Right lobe of liver (tissue), 6 donors: ENCODE results near the gene TFEB. TPM values are rescaled to one million over a fixed set of nuclear protein-coding genes. Genes with fewer than 3 reads are reported as not detected.

ENCODE experiments used
- ATAC-seq, 4 donors: fragments of 200-7000 bp; cut with Tn5 transposase; one replicate each; pipeline ENCODE4 v1.9.1; 2020; ENCODE audit warnings: mild to moderate bottlenecking in 4 of 4, moderate library complexity in 4 of 4
- DNase-seq, 3 donors: peaks; one replicate each; pipeline ENCODE4 v3.0.0-alpha.2; 2020
- H3K27ac ChIP-seq, 3 donors: fragments of 200-600 bp; one replicate each; pipeline ENCODE4 v1.8.0; 2022
- H3K27me3 ChIP-seq, 2 donors: fragments of 200-600 bp; one replicate each; pipeline ENCODE4 v1.8.0; 2022
- H3K36me3 ChIP-seq, 4 donors: fragments of 200-600 bp; sonication (generic) in 1 of 4; one replicate each; pipeline versions ENCODE4 v1.5.1 to v1.8.0; 2017 to 2022; ENCODE audit warnings: control low read depth in 1 of 4
- H3K4me1 ChIP-seq, 4 donors: fragments of 200-600 bp; sonication (generic) in 1 of 4; one replicate each; pipeline versions ENCODE4 v1.5.1 to v1.8.0; 2017 to 2022; ENCODE audit warnings: control low read depth in 1 of 4
- H3K4me3 ChIP-seq, 3 donors: fragments of 200-600 bp; one replicate each; pipeline ENCODE4 v1.8.0; 2022
- H3K9me3 ChIP-seq, 4 donors: fragments of 200-600 bp; sonication (generic) in 1 of 4; one replicate each; pipeline versions ENCODE4 v1.5.1 to v1.8.0; 2017 to 2022; ENCODE audit warnings: control low read depth in 1 of 4
- CTCF ChIP-seq, 4 donors: fragments of 200-600 bp in 3 of 4; fragments of 450-650 bp in 1 of 4; IDR thresholded peaks; one replicate each; pipeline versions ENCODE4 v1.5.1 to v1.8.0; 2016 to 2022; ENCODE audit warnings: antibody characterized with exemption in 4 of 4, mild to moderate bottlenecking in 2 of 4
- POLR2A ChIP-seq: fragments of 450-650 bp; IDR thresholded peaks from one replicate; pipeline ENCODE4 v1.6.1; 2017; ENCODE audit warnings: antibody characterized with exemption, mild to moderate bottlenecking
- WGBS: methylation state at CpG from one replicate; pipeline ENCODE4 v1.1.6; 2018; ENCODE audit warnings: low coverage, low lambda C conversion rate; ENCODE audit not compliant: insufficient coverage; ENCODE audit errors: missing lambda C conversion rate; 5-methylcytosine and 5-hydroxymethylcytosine counted together
- intact Hi-C, 2 donors: fragments of 100-400 bp; cut with DNase I; formaldehyde crosslinking; loops; one replicate each; pipeline versions ENCODE4 v1.11.2 to v1.14.1; 2022
- total RNA-seq, 6 experiments: library from RNA; depleted of rRNA in 2 of 6; stranded (reverse); fragments of >200 nt in 2 of 6; fragmentation: NEBNext Ultra II Directional in 3 of 6; extraction: Animal tissue kit (Norgen Biotek cat#: 25700) in 3 of 6; gene quantifications; one replicate each; pipeline versions ENCODE4 v1.1.0 to v1.2.4, GENCODE V29; 2016 to 2023
- donor health status: DM: no; HTN: yes; CAD: no.
- donor health status: DM: no; HTN: no; CAD: no.
- donor health status: DM: no; HTN: no; CAD: no.
- donor health status: DM: no; HTN: yes; CAD: no.
- donor health status: DM: no; HTN: yes; CAD: no.

Gene TFEB
- total RNA-seq, 6 experiments from 2014 or later = 4.5 to 9.2 (median 6.6) TPM

- Histone ChIP-seq H3K27ac (no peak overlapping the region), H3K4me3 (no peak overlapping the region), H3K9me3 (no peaks in the 10 kb centered on the region), H3K36me3 (no peaks in the 10 kb centered on the region), H3K4me1 (no peaks in the 10 kb centered on the region), H3K27me3 (no peaks in the 10 kb centered on the region)
- WGBS = 59% methylated on average over 3 of the region's 10 CpGs
- ATAC-seq (peak in 1 of 4 donors; percentile 20), DNase-seq (no peak)
- TF ChIP-seq POLR2A = no peak
- TF ChIP-seq CTCF (IDR thresholded peaks at IDR 0.05) = no peak
- intact Hi-C loops = no loop called here
These were observed 41.8 kb downstream of the TFEB start for GRCh38 chr6:41693281-41694240.

- DNase-seq (no peak), ATAC-seq (no peak)
- Histone ChIP-seq H3K36me3 (no peaks in the 10 kb centered on the region), H3K27ac (no peak overlapping the region), H3K4me1 (no peaks in the 10 kb centered on the region), H3K27me3 (no peaks in the 10 kb centered on the region), H3K9me3 (no peaks in the 10 kb centered on the region), H3K4me3 (no peak overlapping the region)
- no peak for TF ChIP-seq CTCF (IDR thresholded peaks at IDR 0.05)
- intact Hi-C loops = no loop called here
- 93% methylated on average over 2 of the region's 2 CpGs for WGBS
These were observed 42.7 kb downstream of the TFEB start for GRCh38 chr6:41692730-41693129.

- H3K9me3 ChIP-seq = no peaks in the 10 kb centered on the region
- H3K36me3 ChIP-seq = no peaks in the 10 kb centered on the region
- no peak overlapping the region for H3K4me3 ChIP-seq
- intact Hi-C loops = no loop called here
- ATAC-seq = no peak
- no peaks in the 10 kb centered on the region for H3K27me3 ChIP-seq
- no peaks in the 10 kb centered on the region for H3K4me1 ChIP-seq
- H3K27ac ChIP-seq = no peak overlapping the region
- peak in 1 of 3 donors; percentile 9 for DNase-seq
- no peak for TF ChIP-seq CTCF (IDR thresholded peaks at IDR 0.05)
- TF ChIP-seq POLR2A = no peak
These were observed 43.2 kb downstream of the TFEB start for GRCh38 chr6:41692080-41692675.

GRCh38 chr6:41691426-41692079, 43.9 kb downstream of the TFEB start:
- ATAC-seq (no peak), DNase-seq (peak in 1 of 3 donors; percentile 1)
- Histone ChIP-seq H3K9me3 (no peaks in the 10 kb centered on the region), H3K4me3 (no peak overlapping the region), H3K36me3 (no peaks in the 10 kb centered on the region), H3K27ac (no peak overlapping the region), H3K4me1 (no peaks in the 10 kb centered on the region), H3K27me3 (no peaks in the 10 kb centered on the region)
- no peak for TF ChIP-seq CTCF (IDR thresholded peaks at IDR 0.05)
- TF ChIP-seq POLR2A = no peak
- intact Hi-C loops = no loop called here
- 84% methylated on average over 8 of the region's 8 CpGs for WGBS
